Upper lobe of left lung (tissue), 6 donors: ENCODE measurements around the gene MT2A. TPM values are rescaled to one million over a fixed set of nuclear protein-coding genes. Genes with fewer than 3 reads are reported as not detected.
A peak's percentile ranks its signal among the peaks of the same experiment; 100 is the strongest.
"Not testable (repeated sequence)": the region's sequence is repeated elsewhere in the genome, so short reads cannot be mapped to it uniquely, and the experiment has no call there.

ENCODE experiments used
- ATAC-seq, 2 donors: fragments of 200-7000 bp; cut with Tn5 transposase; one replicate each; pipeline ENCODE4 v1.9.1; 2022; ENCODE audit warnings: mild to moderate bottlenecking in 2 of 2, moderate library complexity in 2 of 2; ENCODE audit not compliant: low FRiP score in 2 of 2
- DNase-seq, 2 donors: peaks; one replicate each; pipeline ENCODE4 v3.0.0-alpha.2; 2019 to 2020
- H3K27ac ChIP-seq, 4 donors: fragments of 200-600 bp; sonication (generic); one replicate each; pipeline ENCODE4 v1.5.1; 2016 to 2019
- H3K27me3 ChIP-seq, 4 donors: fragments of 200-600 bp; sonication (generic); one replicate each; pipeline ENCODE4 v1.5.1; 2017 to 2019
- H3K36me3 ChIP-seq, 4 donors: fragments of 200-600 bp; sonication (generic); one replicate each; pipeline ENCODE4 v1.5.1; 2016 to 2019
- H3K4me1 ChIP-seq, 4 donors: fragments of 200-600 bp; sonication (generic); one replicate each; pipeline ENCODE4 v1.5.1; 2018 to 2019
- H3K4me3 ChIP-seq, 4 donors: fragments of 200-600 bp; sonication (generic); one replicate each; pipeline ENCODE4 v1.5.1; 2017 to 2019; ENCODE audit warnings: mild to moderate bottlenecking in 2 of 4, moderate library complexity in 1 of 4
- H3K9me3 ChIP-seq, 4 donors: fragments of 200-600 bp; sonication (generic); one replicate each; pipeline ENCODE4 v1.5.1; 2018 to 2019
- EP300 ChIP-seq, 4 donors: sonication (generic); formaldehyde crosslinking; IDR thresholded peaks; one replicate each; pipeline ENCODE4 v1.5.1; 2017; ENCODE audit warnings: antibody characterized with exemption in 4 of 4, control low read depth in 2 of 4
- POLR2A ChIP-seq, 4 donors: fragments of 450-650 bp; IDR thresholded peaks; one replicate each; pipeline ENCODE4 v1.5.1; 2016 to 2017; ENCODE audit warnings: antibody characterized with exemption in 4 of 4, mild to moderate bottlenecking in 2 of 4
- POLR2AphosphoS5 ChIP-seq, 2 donors: sonication (generic); formaldehyde crosslinking; IDR thresholded peaks; one replicate each; pipeline ENCODE4 v1.5.1; 2017; ENCODE audit warnings: antibody characterized with exemption in 2 of 2
- WGBS, 2 donors: methylation state at CpG; one replicate each; pipeline ENCODE4 v1.1.5; 2017 to 2018; 5-methylcytosine and 5-hydroxymethylcytosine counted together
- total RNA-seq, 6 donors: library from RNA; depleted of rRNA in 4 of 6; stranded (reverse); fragments of >200 nt in 4 of 6; gene quantifications; one replicate each; pipeline versions ENCODE4 v1.1.0 to v1.2.1, GENCODE V29; 2016 to 2021
- TF ChIP-seq, protein P1 (sequence below), 6 experiments: fragments of 450-650 bp in 4 of 6; fragments of 200-600 bp in 2 of 6; sonication (generic) in 2 of 6; IDR thresholded peaks; one replicate each; pipeline ENCODE4 v1.5.1; 2016 to 2019; ENCODE audit warnings: antibody characterized with exemption in 6 of 6
- donor health status: DM: no; HTN: no; CAD: no; lungs with moderate emphysema.
- donor health status: DM: no; HTN: yes; CAD: no; lungs with severe emphysema.

The MT2A gene
- total RNA-seq, 6 donors from 2014 or later = 137 to 552 (median 338) TPM

GRCh38 chr16:56620339-56620897 is 12.0 kb downstream of the MT2A start:
- WGBS, 2 donors = 82 to 92% methylated on average over 7 to 8 of the region's 8 CpGs
- TF ChIP-seq, protein P1, sequence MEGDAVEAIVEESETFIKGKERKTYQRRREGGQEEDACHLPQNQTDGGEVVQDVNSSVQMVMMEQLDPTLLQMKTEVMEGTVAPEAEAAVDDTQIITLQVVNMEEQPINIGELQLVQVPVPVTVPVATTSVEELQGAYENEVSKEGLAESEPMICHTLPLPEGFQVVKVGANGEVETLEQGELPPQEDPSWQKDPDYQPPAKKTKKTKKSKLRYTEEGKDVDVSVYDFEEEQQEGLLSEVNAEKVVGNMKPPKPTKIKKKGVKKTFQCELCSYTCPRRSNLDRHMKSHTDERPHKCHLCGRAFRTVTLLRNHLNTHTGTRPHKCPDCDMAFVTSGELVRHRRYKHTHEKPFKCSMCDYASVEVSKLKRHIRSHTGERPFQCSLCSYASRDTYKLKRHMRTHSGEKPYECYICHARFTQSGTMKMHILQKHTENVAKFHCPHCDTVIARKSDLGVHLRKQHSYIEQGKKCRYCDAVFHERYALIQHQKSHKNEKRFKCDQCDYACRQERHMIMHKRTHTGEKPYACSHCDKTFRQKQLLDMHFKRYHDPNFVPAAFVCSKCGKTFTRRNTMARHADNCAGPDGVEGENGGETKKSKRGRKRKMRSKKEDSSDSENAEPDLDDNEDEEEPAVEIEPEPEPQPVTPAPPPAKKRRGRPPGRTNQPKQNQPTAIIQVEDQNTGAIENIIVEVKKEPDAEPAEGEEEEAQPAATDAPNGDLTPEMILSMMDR (IDR thresholded peaks at IDR 0.05) = no peak
- no peak for TF ChIP-seq POLR2AphosphoS5 (IDR thresholded peaks at IDR 0.05)
- no peak for TF ChIP-seq POLR2A (IDR thresholded peaks at IDR 0.05)
- TF ChIP-seq EP300 (IDR thresholded peaks at IDR 0.05) = no peak
- no peak for DNase-seq
- no peaks in the 10 kb centered on the region for H3K36me3 ChIP-seq
- no peaks in the 10 kb centered on the region for H3K9me3 ChIP-seq
- H3K4me3 ChIP-seq = no peak overlapping the region
- H3K27ac ChIP-seq = no peak overlapping the region
- H3K27me3 ChIP-seq = peaks cover 0 to 2% (median under 1%) of the 10 kb centered on the region in 4 donors
- H3K4me1 ChIP-seq = peaks cover 8 to 23% (median 17%) of the 10 kb centered on the region in 4 donors
- no peak for ATAC-seq

- DNase-seq, H3K27me3 ChIP-seq: not testable (repeated sequence)
- 80 to 89% methylated on average over 3 to 4 of the region's 4 CpGs for WGBS, 2 donors
These were observed 13.5 kb downstream of the MT2A start for GRCh38 chr16:56621665-56622445.

DNA sequence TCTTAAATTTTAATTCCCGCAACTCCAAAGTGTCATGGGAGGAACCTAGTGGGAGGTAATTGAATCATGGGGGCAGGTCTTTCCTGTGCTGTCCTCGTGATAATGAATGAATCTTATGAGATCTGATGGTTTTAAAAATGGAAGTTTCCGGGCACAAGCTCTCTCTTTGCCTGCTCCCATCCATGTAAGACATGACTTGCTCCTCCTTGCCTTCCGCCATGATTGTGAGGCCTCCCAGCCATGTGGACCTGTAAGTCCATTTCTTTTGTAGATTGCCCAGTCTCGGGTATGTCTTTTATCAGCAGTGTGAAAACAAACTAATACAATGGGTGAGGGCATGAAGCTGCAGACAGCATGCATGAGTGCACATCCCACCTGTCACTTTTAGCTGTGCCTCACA is 14.8 kb downstream of the MT2A start:
- not testable (repeated sequence) for H3K27ac ChIP-seq
- H3K4me1 ChIP-seq = peaks cover 3 to 29% (median 17%) of the 10 kb centered on the region in 4 donors

More at GRCh38 chr16:56621665-56622445, 13.5 kb downstream of the MT2A start:
- H3K9me3 ChIP-seq, ATAC-seq, H3K36me3 ChIP-seq, H3K27ac ChIP-seq, H3K4me3 ChIP-seq: not testable (repeated sequence)
- peaks cover 8 to 34% (median 26%) of the 10 kb centered on the region in 4 donors for H3K4me1 ChIP-seq

DNA sequence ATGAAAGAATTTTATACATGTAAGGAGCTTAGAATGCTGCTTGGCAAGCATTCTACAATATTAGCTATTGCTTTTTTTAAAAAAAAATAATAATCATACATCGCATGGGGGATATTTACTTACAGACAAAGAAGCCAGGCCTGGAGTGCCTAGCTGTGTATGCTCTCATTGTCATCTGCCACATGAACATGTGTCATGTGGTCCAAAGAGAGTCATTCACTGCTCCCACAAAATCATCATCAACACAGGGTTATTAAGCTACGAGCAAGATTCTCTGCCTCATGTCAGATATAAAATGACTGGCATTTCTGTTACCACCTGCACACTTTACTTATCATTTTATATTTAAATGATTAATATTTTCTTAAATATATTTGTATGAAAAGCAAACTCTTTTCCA is 15.3 kb downstream of the MT2A start:
- H3K9me3 ChIP-seq = no peaks in the 10 kb centered on the region
- no peaks in the 10 kb centered on the region for H3K36me3 ChIP-seq
- no peak for DNase-seq
- 89 to 97% methylated on average over 2 of the region's 2 CpGs for WGBS, 2 donors
- H3K4me3 ChIP-seq = no peak overlapping the region
- ATAC-seq = no peak
- TF ChIP-seq, protein P1 (IDR thresholded peaks at IDR 0.05) = no peak
- TF ChIP-seq EP300 (IDR thresholded peaks at IDR 0.05) (no peak), POLR2A (IDR thresholded peaks at IDR 0.05) (no peak), POLR2AphosphoS5 (IDR thresholded peaks at IDR 0.05) (no peak)
- peaks cover 0 to 4% (median 1%) of the 10 kb centered on the region in 4 donors for H3K27me3 ChIP-seq
- no peak overlapping the region for H3K27ac ChIP-seq
- peaks cover 5 to 29% (median 17%) of the 10 kb centered on the region in 4 donors for H3K4me1 ChIP-seq

More for the DNA sequence above, 14.8 kb downstream of the MT2A start:
- H3K36me3 ChIP-seq, DNase-seq, H3K4me3 ChIP-seq, H3K27me3 ChIP-seq, H3K9me3 ChIP-seq, ATAC-seq: not testable (repeated sequence)
- 94 to 98% methylated on average over 5 of the region's 5 CpGs for WGBS, 2 donors

DNA sequence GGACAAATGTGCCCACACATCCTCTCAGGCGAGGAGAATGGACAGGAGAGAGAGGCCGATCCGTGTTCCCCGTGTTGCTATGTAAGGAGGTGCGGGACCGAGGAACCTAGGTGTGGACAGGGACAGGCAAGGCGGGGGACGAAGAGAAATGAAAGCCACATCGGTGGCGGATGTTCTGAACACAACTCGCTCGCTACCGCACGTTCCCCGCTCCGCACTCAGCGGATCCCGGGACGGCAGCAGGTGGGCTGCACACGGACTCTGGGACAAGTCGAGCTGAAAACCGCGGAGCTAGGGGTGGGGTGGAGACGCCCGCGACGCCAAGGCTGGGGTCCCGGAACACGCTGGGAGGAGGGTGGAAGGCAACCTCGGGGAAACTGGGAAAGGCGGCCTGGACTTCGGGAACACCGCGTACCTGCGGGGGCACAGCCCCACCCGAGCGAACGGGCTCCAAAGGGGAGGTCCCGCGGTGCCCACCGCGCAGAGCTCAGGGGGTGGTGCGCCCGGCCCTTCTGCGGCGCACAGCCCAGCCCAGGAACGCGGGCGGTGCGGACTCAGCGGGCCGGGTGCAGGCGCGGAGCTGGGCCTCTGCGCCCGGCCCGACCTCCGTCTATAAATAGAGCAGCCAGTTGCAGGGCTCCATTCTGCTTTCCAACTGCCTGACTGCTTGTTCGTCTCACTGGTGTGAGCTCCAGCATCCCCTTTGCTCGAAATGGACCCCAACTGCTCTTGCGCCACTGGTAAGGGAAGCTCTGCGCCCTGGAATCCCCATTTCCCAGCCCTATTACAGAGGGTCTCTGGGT is 17.0 kb downstream of the MT2A start, which contains the start of gene MT1E:
Gene MT1E, plus strand, starts transcription at position 642 of the 803 bp plus-strand sequence. Its CDS starts 71 bp downstream, at position 713.
- 0 to 2% methylated on average over 30 to 62 of the region's 62 CpGs for whole genome bisulfite sequencing, 2 donors
- peak; percentile 88 to 94 for DNase-seq
- ATAC-seq = peak; percentile 96
- H3K27me3 ChIP-seq = peaks cover 0 to 4% (median 1%) of the 10 kb centered on the region in 4 donors
- peak in 3 of 4 donors; percentile 91 to 97 (median 95) for TF ChIP-seq EP300 (IDR thresholded peaks at IDR 0.05)
- TF ChIP-seq, protein P1 (IDR thresholded peaks at IDR 0.05) = no peak
- peak; percentile 44 to 93 (median 75) for TF ChIP-seq POLR2A (IDR thresholded peaks at IDR 0.05)
- peak; percentile 93 to 98 for TF ChIP-seq POLR2AphosphoS5 (IDR thresholded peaks at IDR 0.05)
- peak within 1 kb of the TSS; percentile 44 to 70 (median 58) for H3K4me3 ChIP-seq
- no peaks in the 10 kb centered on the region for H3K36me3 ChIP-seq
- H3K4me1 ChIP-seq = peaks cover 5 to 29% (median 17%) of the 10 kb centered on the region in 4 donors
- no peaks in the 10 kb centered on the region for H3K9me3 ChIP-seq
- peak within 1 kb of the TSS; percentile 88 to 97 (median 92) for H3K27ac ChIP-seq
